GM12891 (cell line): ENCODE data around the gene GFOD1.

ENCODE experiments used
- POLR2A ChIP-seq: IDR thresholded peaks from 2 replicates; pipeline ENCODE4 v1.6.1; 2011; ENCODE audit warnings: low read depth, low read length, control low read depth
- POLR2AphosphoS5 ChIP-seq: IDR thresholded peaks from 2 replicates; pipeline ENCODE4 v1.6.1; 2011; ENCODE audit warnings: low read depth, low read length, control low read depth
- POU2F2 ChIP-seq: IDR thresholded peaks from 2 replicates; pipeline ENCODE4 v1.6.1; 2011; ENCODE audit warnings: low read depth, mild to moderate bottlenecking, control low read depth, low read length, moderate library complexity
- TAF1 ChIP-seq: IDR thresholded peaks from 2 replicates; pipeline ENCODE4 v1.6.1; 2011; ENCODE audit warnings: low read depth, low read length, control low read depth

DNA sequence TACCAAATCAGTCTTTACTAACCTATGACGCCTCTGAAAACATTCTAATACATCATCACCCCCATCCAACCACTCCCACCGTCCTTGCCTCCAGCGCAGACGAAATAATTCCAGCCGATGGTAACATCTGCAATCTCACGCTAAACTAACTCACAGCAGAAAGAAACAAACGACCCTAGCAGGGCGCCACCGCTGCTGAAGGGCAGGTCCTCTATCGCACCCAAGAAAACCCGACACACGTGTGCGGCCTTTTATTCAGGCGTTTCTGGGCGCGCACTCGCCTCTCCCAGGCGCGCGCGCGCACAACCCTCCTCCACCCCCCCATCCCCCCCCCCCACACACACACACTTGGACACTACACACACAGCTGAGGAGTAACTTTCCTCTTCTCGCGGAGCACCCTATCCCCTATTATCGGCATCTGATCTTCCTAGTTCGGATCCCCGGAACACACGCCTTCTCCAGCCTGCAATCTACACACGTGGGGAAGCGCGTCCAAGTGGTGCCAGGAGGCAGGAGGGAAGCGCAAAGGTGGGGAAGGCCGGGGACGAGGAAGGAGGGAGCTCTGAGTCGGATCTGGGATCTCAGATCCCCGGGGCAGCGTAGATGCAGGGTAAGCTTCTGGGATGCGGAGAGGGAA is 1.4 kb downstream of the GFOD1 start:
- no peak; the same call in none of the 2 replicates for TF ChIP-seq POLR2A
- TF ChIP-seq TAF1, result 0 out of 2 replicates have a peak, but pooled peaks have one; percentile 27
- TF ChIP-seq POLR2AphosphoS5, result no peak
- no peak for TF ChIP-seq POU2F2
